HUES6 (cell line): ENCODE measurements around the gene ADAMTS7.
"Not testable (repeated sequence)": the region's sequence is repeated elsewhere in the genome, so short reads cannot be mapped to it uniquely, and the experiment has no call there.

ENCODE experiments used
- H3K27ac ChIP-seq: 2 replicates; pipeline ENCODE4 v1.7.0; 2013; ENCODE audit warnings: low read depth, mild to moderate bottlenecking, low read length, inconsistent platforms
- H3K27me3 ChIP-seq: 2 replicates; pipeline ENCODE4 v1.6.1; 2013; ENCODE audit warnings: low read length; ENCODE audit not compliant: control insufficient read depth, insufficient read depth
- H3K36me3 ChIP-seq: 2 replicates; pipeline ENCODE4 v1.6.1; 2013; ENCODE audit warnings: low read length; ENCODE audit not compliant: control insufficient read depth, insufficient read depth
- H3K4me1 ChIP-seq: 2 replicates; pipeline ENCODE4 v1.6.1; 2013; ENCODE audit warnings: low read length; ENCODE audit not compliant: control insufficient read depth, insufficient read depth
- H3K4me3 ChIP-seq: 2 replicates; pipeline ENCODE4 v1.5.1; 2013; ENCODE audit warnings: low read depth, low read length
- H3K9ac ChIP-seq: one replicate; pipeline ENCODE4 v1.6.1; 2013; ENCODE audit warnings: mild to moderate bottlenecking, low read length
- H3K9me3 ChIP-seq: 2 replicates; pipeline ENCODE4 v1.6.1; 2013; ENCODE audit warnings: low read depth, low read length; ENCODE audit not compliant: control insufficient read depth, insufficient read depth

ADAMTS7 gene

DNA sequence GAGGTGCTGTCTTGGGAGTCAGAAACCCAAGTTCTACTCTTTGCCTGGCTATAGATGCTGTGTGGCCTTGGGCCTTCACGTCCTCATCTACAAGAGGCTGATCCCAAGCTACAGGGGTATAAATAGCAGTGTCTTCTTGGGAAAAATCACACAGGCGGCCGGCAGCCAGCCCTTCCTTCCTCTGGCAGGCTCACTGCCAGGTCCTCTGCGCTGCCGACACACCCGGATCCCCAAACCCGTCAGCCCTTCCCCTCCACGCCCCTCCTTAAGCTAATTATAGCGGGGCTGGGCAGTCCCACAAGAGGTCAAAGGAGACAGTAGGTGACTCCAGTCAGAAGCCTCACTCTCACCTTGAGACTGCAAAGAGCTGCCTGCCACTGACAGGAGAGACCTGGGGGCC is 31.3 kb downstream of the ADAMTS7 start:
- H3K9me3 ChIP-seq, H3K36me3 ChIP-seq, H3K9ac ChIP-seq, H3K4me1 ChIP-seq, H3K27me3 ChIP-seq, H3K4me3 ChIP-seq, H3K27ac ChIP-seq: not testable (repeated sequence)

DNA sequence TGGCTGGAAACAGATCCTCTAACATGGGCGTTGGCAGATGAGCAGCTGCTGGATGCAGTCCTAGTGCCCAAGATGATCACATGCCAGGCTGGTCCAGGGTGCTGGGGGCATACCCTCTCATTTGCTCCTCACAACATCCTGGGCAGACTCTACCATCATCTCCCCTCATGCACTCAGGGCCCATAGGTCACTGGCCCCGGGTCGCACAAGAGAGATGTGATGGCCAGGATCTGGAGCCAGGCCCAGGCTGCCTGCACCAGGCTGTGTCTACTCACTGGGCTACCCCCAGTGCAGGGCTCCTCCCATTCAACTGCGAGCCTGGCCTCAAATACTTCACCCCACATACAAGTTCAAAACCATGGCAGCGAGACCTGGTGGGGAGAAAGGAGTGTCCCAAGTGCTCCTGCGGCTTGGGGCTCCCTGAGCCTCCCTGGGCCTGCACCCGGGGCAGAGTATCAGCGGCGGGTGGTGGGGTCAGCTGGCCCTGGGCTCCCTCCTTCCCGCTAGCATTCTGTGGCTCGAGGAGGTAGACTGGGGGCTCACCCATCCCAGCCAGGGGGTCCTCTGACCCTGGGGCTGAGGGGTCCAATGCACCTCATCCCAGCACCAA is 32.0 kb downstream of the ADAMTS7 start:
- H3K4me1 ChIP-seq, H3K36me3 ChIP-seq, H3K27ac ChIP-seq, H3K9ac ChIP-seq, H3K9me3 ChIP-seq, H3K27me3 ChIP-seq, H3K4me3 ChIP-seq: not testable (repeated sequence)

DNA sequence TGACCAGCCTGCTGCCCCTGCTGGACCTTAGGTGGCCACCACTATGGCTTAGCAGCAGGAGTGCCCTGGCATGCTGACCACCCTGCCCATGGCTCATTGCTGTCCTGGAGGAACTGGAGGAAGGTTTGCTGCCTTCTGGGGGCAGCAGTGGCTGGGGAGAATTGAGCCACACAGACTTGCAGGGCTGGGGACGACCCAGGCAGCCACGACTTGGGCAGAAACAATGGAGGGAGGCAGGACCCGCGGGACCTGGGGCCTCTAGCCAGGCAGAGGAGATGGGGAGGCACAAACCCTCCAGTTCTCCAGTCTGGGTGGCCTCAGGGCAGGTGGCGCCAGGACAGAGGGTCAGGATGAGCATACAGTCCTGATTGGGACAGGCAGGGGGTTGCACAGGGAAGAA is 32.8 kb downstream of the ADAMTS7 start:
- Histone ChIP-seq H3K27me3 (no peaks in the 10 kb centered on the region), H3K9ac (no peak overlapping the region), H3K36me3 (no peaks in the 10 kb centered on the region), H3K9me3 (no peaks in the 10 kb centered on the region), H3K4me3 (no peak overlapping the region), H3K27ac (no peak overlapping the region), H3K4me1 (no peaks in the 10 kb centered on the region)

DNA sequence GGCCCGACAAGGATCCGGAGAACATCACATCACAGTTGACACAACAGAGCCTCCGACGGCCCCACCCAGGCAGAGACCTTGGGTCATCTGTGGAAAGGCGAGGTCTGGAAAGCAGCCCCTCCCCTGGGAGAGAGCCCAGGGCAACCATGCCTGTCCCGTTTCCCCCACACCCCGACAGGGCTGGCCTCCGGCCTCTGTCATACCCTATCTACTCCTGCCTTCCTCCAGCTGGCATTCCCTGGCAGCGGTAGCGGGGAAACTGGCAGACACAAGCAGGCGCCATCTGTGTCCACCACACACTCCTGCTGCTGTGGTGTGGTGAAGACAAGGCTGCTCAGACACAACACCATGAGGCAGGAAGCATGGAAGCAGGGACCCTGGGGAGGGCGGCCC is 33.3 kb downstream of the ADAMTS7 start:
- H3K9ac ChIP-seq, H3K27ac ChIP-seq, H3K36me3 ChIP-seq, H3K27me3 ChIP-seq, H3K4me1 ChIP-seq, H3K4me3 ChIP-seq, H3K9me3 ChIP-seq: not testable (repeated sequence)

DNA sequence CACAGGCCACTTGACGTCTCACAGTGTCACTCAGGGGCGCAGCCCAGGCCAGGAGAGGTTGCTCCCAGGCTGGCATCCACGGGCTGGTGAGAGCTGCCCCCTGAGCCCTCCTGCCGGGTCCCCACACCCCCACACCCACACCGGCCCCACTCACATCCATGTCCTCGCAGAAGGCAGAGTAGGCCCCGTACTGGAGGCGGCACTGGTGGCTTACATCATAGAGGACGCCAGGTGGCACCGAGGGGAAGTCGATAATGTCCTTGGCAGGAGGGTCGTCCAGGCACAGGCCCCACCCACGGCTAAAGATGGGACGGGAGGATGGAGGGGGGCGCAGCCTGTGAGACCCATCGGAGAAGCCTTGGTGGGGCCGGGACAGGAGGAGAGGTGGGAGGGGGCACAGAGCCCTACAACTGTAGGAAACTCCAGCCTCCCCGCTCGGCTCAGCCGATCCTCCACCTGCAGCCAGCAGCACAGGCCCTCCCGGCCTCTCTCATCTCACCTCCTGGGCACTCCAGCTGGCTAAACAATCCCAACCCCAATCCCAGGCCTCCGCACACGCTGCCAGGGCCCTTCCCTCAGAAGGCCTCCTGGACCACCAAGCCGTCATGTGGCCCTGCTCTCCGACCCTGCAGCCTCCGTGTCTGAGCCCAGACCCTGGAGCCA is 33.8 kb downstream of the ADAMTS7 start:
- H3K9ac ChIP-seq: not testable (repeated sequence)

DNA sequence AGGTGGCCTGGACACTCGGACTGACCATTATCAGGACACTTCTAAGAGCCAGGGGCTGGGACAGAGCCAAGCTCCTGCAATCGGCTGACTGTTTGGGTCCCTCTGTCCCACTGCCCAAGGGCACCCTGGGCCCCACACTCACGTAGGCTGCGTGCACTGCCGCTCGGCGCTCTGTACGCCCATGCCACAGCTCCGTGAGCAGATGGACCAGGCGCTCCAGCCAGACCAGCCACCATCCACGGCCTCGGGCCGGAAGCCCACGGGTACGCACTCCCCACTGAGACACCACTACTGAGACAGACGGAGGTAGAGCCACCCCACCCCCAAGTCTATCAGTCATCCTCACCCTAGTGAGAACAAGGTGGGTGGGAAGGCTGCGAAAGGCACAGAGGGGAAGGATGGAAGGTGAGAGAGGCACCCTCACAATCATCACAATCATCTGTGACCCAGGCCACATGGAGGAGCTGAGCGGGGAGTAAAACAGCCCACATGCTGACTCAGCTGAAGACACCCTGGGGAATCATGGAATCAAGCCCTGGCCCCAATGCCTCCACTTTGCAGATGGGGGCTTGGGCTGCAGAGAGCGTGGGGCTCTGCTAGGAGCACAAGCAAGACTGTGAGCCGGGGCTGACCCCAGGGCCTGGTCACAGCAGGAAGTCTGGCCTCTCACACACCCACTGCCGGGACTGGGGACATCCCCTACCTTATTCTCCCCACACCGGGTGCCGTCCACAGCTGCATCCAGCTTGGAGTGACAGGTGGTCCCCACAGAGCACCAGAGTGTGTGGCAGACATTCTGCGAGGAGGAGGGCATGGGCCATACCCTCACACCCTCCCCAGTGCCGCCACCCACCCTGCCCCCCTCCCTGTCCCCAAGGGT is 35.0 kb downstream of the ADAMTS7 start:
- not testable (repeated sequence) for H3K9me3 ChIP-seq, H3K4me1 ChIP-seq, H3K27me3 ChIP-seq, H3K4me3 ChIP-seq, H3K9ac ChIP-seq, H3K27ac ChIP-seq, H3K36me3 ChIP-seq

More for the DNA sequence above, 33.8 kb downstream of the ADAMTS7 start:
- H3K9me3 ChIP-seq, H3K27me3 ChIP-seq, H3K27ac ChIP-seq, H3K4me3 ChIP-seq, H3K36me3 ChIP-seq, H3K4me1 ChIP-seq: not testable (repeated sequence)

DNA sequence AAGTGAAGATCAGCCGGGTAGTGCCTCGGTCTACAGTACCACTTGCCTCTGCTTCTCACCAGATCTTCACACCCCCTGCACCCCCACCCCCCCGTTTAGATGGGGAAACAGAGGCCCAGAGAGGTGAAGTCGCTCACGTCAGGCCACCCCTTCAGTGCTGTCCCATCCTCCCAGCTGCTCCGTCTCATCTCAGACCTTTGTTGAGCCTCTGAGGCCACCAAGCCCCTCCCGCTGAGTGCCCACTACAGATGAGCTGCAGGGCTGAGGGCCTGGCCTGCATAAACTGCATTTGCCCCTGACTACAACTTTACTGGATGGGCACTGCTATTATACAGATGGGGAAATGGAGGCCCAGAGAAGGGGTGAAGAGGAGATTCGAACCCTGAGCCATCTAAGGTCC is 35.8 kb downstream of the ADAMTS7 start:
- Histone ChIP-seq H3K9me3 (no peaks in the 10 kb centered on the region), H3K36me3 (no peaks in the 10 kb centered on the region), H3K4me3 (no peak overlapping the region), H3K4me1 (no peaks in the 10 kb centered on the region), H3K27ac (no peak overlapping the region), H3K9ac (no peak overlapping the region), H3K27me3 (no peaks in the 10 kb centered on the region)

DNA sequence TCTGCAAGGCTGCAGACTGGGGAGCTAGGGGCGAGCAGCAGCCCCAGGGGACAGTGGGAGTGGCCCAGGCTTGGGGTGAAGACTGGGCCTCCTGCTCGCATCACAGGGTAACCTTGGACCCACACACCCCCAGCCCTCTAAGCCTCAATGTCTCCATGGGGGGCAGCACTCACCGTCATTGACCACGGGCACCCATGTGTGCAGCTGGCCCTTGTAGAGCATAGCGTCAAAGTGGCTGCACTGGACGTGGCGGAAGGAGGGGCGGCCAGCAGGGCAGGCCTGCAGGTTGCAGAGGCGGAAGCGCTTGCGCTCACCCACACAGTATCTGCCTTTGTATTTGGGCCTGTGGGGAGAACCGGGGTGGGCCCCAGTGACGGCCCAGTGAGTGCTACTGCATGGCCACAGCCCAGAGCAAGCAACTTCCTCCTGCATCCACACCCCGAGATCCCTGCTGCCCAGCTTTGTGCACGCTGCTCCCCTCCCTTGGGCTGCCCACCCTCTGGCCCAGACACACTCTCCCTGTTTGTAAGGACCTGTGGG is 36.7 kb downstream of the ADAMTS7 start:
- not testable (repeated sequence) for H3K36me3 ChIP-seq, H3K27ac ChIP-seq, H3K27me3 ChIP-seq, H3K9ac ChIP-seq, H3K9me3 ChIP-seq, H3K4me3 ChIP-seq, H3K4me1 ChIP-seq

DNA sequence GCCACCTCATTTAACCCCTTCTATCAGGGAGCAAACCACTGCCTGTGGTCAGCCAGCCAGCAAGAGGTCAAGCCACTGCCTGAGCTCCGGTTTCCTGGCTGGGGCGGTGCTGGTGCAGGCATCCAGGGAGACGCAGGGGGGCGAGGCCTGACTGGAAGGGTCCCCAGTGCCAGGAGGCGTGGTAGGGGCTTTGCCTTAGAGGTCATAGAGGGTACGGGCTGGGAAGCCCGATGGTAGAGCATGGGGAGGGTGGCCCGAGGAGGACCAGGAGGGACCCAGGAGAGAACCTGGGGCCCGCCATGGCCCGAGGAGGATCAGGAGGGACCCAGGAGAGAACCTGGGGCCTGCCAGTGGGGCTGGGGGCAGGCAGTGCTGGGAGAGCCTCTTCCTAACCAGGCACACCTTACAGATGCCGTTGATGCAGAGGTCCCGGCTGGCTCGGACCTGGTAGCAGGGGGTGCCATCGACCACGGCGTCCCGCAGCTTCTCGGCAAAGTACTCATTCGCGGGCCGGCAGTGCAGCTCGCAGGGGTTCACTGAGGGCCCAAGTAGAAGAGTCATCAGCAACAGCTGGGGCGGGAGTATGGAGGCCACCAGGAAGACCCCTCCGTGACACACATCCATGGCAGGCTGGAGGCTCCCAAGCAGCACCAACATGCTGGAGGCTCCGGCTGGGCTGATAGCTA is 37.4 kb downstream of the ADAMTS7 start:
- not testable (repeated sequence) for H3K36me3 ChIP-seq, H3K4me3 ChIP-seq, H3K4me1 ChIP-seq, H3K27ac ChIP-seq, H3K27me3 ChIP-seq, H3K9ac ChIP-seq, H3K9me3 ChIP-seq

DNA sequence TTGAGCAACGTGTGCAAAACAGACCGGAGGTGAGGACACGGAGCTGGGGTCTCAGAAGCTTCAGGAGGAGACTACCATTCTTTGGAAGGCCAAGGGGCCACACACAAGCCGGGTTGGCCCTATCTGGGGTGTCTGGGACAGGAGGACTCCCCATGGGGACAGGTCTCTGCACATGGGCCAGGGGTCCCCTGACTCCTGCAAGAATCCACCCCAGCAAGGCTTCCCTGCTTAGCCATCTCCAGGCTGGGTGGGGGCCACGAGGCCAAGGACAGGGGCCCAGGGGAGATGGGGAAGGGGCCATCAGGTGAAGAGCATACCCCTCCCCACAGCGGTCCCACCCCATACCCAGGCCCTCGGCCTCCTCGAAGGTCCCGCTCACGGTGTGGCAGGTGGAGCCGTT is 38.5 kb downstream of the ADAMTS7 start:
- Histone ChIP-seq H3K9ac (no peak overlapping the region), H3K36me3 (no peaks in the 10 kb centered on the region), H3K9me3 (no peaks in the 10 kb centered on the region), H3K4me1 (peaks cover 4% of the 10 kb centered on the region), H3K4me3 (no peak overlapping the region), H3K27ac (no peak overlapping the region), H3K27me3 (no peaks in the 10 kb centered on the region)
